Measurements from ENCODE around the gene WBP2.
"Not testable (repeated sequence)": the region's sequence is repeated elsewhere in the genome, so short reads cannot be mapped to it uniquely, and the experiment has no call there.

DNA sequence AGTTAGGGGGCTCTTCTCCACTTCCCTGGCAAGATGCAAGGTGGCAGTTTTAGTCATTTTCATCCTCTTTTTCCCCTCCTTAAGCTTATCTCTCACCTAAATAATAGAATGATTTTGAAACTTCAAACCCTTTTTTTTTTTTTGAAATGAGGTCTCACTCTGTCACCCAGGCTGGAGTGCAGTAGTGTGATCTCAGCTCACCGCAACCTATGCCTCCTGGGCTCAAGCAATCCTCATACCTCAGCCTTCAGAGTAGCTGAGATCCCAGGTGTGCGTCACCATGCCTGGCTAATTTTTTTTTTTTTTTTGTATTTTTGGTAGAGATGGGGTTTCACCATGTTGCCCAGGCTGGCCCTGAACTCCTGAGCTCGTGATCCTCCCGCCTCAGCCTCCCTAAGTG is 9.8 kb upstream of the WBP2 start:
- TF ChIP-seq POLR2AphosphoS5, POLR2A (IDR thresholded peaks at IDR 0.05): not testable (repeated sequence)
- TF ChIP-seq, protein P1, sequence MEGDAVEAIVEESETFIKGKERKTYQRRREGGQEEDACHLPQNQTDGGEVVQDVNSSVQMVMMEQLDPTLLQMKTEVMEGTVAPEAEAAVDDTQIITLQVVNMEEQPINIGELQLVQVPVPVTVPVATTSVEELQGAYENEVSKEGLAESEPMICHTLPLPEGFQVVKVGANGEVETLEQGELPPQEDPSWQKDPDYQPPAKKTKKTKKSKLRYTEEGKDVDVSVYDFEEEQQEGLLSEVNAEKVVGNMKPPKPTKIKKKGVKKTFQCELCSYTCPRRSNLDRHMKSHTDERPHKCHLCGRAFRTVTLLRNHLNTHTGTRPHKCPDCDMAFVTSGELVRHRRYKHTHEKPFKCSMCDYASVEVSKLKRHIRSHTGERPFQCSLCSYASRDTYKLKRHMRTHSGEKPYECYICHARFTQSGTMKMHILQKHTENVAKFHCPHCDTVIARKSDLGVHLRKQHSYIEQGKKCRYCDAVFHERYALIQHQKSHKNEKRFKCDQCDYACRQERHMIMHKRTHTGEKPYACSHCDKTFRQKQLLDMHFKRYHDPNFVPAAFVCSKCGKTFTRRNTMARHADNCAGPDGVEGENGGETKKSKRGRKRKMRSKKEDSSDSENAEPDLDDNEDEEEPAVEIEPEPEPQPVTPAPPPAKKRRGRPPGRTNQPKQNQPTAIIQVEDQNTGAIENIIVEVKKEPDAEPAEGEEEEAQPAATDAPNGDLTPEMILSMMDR (IDR thresholded peaks at IDR 0.05), result not testable (repeated sequence)

All from breast epithelium (tissue), 3 donors.